GM23338 (cell line): ENCODE data around the gene PDE3A. TPM values are rescaled to one million over a fixed set of nuclear protein-coding genes. Genes with fewer than 3 reads are reported as not detected.

Experiments used
- ATAC-seq: fragments of 200-7000 bp; cut with Tn5 transposase; 3 replicates; pipeline ENCODE4 v1.9.1; 2020
- DNase-seq: peaks from one replicate; pipeline ENCODE4 v3.0.0-alpha.2; 2015; ENCODE audit warnings: low spot score
- H2AFZ ChIP-seq: fragments of 200-600 bp; sonication (generic); 2 replicates; pipeline ENCODE4 v1.8.0; 2016; ENCODE audit warnings: antibody characterized with exemption, mild to moderate bottlenecking, moderate library complexity
- H3F3A ChIP-seq: fragments of 200-600 bp; sonication (generic); replicated peaks from 2 replicates; pipeline ENCODE4 v1.8.0; 2017; ENCODE audit warnings: antibody characterized with exemption, mixed run types, low read depth
- H3K27ac ChIP-seq: fragments of 200-600 bp; sonication (generic); 2 replicates; pipeline ENCODE4 v1.6.1; 2016; ENCODE audit warnings: low read depth
- H3K27me3 ChIP-seq: fragments of 200-600 bp; sonication (generic); 2 replicates; pipeline ENCODE4 v1.8.0; 2016; ENCODE audit warnings: mild to moderate bottlenecking, mixed run types, moderate library complexity; ENCODE audit not compliant: insufficient read depth
- H3K36me3 ChIP-seq: fragments of 200-600 bp; sonication (generic); 2 replicates; pipeline ENCODE4 v1.8.0; 2016; ENCODE audit warnings: mild to moderate bottlenecking; ENCODE audit not compliant: insufficient read depth
- H3K4me1 ChIP-seq: fragments of 200-600 bp; sonication (generic); 2 replicates; pipeline ENCODE4 v1.8.0; 2016; ENCODE audit warnings: mild to moderate bottlenecking, moderate library complexity; ENCODE audit not compliant: insufficient read depth
- H3K4me2 ChIP-seq: fragments of 200-600 bp; sonication (generic); 2 replicates; pipeline ENCODE4 v1.7.1; 2017; ENCODE audit warnings: mixed run types
- H3K4me3 ChIP-seq: fragments of 200-600 bp; sonication (generic); 2 replicates; pipeline ENCODE4 v1.6.1; 2016; ENCODE audit warnings: mixed run types
- H3K79me2 ChIP-seq: fragments of 200-600 bp; sonication (generic); replicated peaks from 2 replicates; pipeline ENCODE4 v1.8.0; 2017; ENCODE audit warnings: mild to moderate bottlenecking; ENCODE audit not compliant: insufficient read depth
- H3K9me2 ChIP-seq: fragments of 200-600 bp; sonication (generic); 2 replicates; pipeline ENCODE4 v1.8.0; 2017; ENCODE audit not compliant: insufficient read depth
- H4K20me1 ChIP-seq: fragments of 200-600 bp; sonication (generic); replicated peaks from 2 replicates; pipeline ENCODE4 v1.8.0; 2017; ENCODE audit warnings: mild to moderate bottlenecking; ENCODE audit not compliant: insufficient read depth
- H3K27ac Mint-ChIP-seq: 2 replicates; pipeline ENCODE4 v1.8.0; 2020; ENCODE audit warnings: inconsistent platforms, mild to moderate bottlenecking, moderate library complexity, mixed read lengths
- H3K27me3 Mint-ChIP-seq: 3 replicates; pipeline ENCODE4 v1.8.0; 2022; ENCODE audit warnings: low read depth, mild to moderate bottlenecking, moderate library complexity, mixed read lengths, inconsistent platforms; ENCODE audit not compliant: insufficient read depth, poor library complexity
- H3K36me3 Mint-ChIP-seq: 3 replicates; pipeline ENCODE4 v1.8.0; 2021; ENCODE audit warnings: low read depth, mild to moderate bottlenecking, inconsistent platforms, moderate library complexity, mixed read lengths
- H3K4me1 Mint-ChIP-seq: 3 replicates; pipeline ENCODE4 v1.8.0; 2020; ENCODE audit warnings: mild to moderate bottlenecking, inconsistent platforms, mixed read lengths
- H3K4me3 Mint-ChIP-seq: 3 replicates; pipeline ENCODE4 v1.8.0; 2021; ENCODE audit warnings: moderate library complexity, mild to moderate bottlenecking, inconsistent platforms, mixed read lengths
- H3K9me3 Mint-ChIP-seq: 3 replicates; pipeline ENCODE4 v1.8.0; 2020; ENCODE audit warnings: moderate library complexity, mild to moderate bottlenecking, inconsistent platforms, mixed read lengths
- EZH2phosphoT487 ChIP-seq: fragments of 200-600 bp; sonication (generic); IDR thresholded peaks from one replicate; pipeline ENCODE4 v1.8.1; 2018; ENCODE audit warnings: antibody characterized with exemption; ENCODE audit not compliant: unreplicated experiment
- NANOG ChIP-seq: IDR thresholded peaks from 2 replicates; pipeline ENCODE4 v1.6.1; 2016; ENCODE audit warnings: antibody characterized with exemption, borderline replicate concordance
- POLR2AphosphoS5 ChIP-seq: IDR thresholded peaks from 2 replicates; pipeline ENCODE4 v1.6.1; 2016; ENCODE audit warnings: antibody characterized with exemption, low read depth
- STAT1 ChIP-seq: IDR thresholded peaks from one replicate; pipeline ENCODE4 v1.6.1; 2016; ENCODE audit warnings: antibody characterized with exemption; ENCODE audit not compliant: unreplicated experiment
- ZNF331 ChIP-seq: fragments of 250-450 bp; sonication (Bioruptor Pico); IDR thresholded peaks from 2 replicates; pipeline ENCODE4 v1.5.0; 2020; ENCODE audit warnings: low read depth, mild to moderate bottlenecking, moderate library complexity
- polyA plus RNA-seq: library from polyadenylated mRNA; unstranded; fragments of >200 nt; fragmentation: Nextera tagmentation; extraction: Ambion mirVana; gene quantifications from 2 replicates; pipeline ENCODE4 v1.2.1, GENCODE V29; 2016
- total RNA-seq: library from RNA; depleted of rRNA; stranded (reverse); fragments of >200 nt; shearing (Covaris generic); gene quantifications from 2 replicates; pipeline ENCODE4 v1.2.3, GENCODE V29; 2014
- TF ChIP-seq, protein P1 (sequence below), 2 experiments: fragments of 200-600 bp in 1 of 2; sonication (generic) in 1 of 2; conservative IDR thresholded peaks; 2 replicates each; pipeline versions ENCODE4 v1.5.1 to v1.6.1; 2016 to 2017; ENCODE audit warnings: antibody characterized with exemption in 2 of 2, low read depth in 2 of 2, mild to moderate bottlenecking in 2 of 2, moderate library complexity in 1 of 2
- TF ChIP-seq, protein P2 (sequence below): IDR thresholded peaks from one replicate; pipeline ENCODE4 v1.6.1; 2018; ENCODE audit warnings: antibody characterized with exemption; ENCODE audit not compliant: unreplicated experiment
- TF ChIP-seq, protein P3 (sequence below): IDR thresholded peaks from 2 replicates; pipeline ENCODE4 v1.6.1; 2016; ENCODE audit warnings: antibody characterized with exemption

The PDE3A gene
- total and polyA plus RNA-seq, 2 experiments from 2014 or later = 2.7 to 9.2 TPM

DNA sequence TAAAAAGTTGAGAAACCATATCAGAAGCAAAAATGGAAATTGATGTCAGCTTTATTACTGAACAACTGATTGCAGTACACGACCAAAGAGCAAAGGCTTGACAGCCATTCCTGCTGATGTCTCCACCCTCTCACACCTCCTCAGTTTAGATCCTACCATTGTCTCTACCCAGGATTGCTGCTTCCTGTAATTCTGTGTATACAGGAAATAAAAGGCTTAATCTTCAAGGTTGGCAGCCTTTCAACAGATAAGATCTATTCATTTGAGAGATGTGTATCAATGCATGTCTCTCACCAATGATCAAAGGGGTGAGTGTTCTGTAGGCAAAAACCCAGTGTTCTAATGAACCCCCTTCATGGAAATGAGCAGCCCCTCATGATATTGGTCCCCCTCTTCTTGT, 353.8 kb downstream of the PDE3A start (continued):
- TF ChIP-seq, protein P1, sequence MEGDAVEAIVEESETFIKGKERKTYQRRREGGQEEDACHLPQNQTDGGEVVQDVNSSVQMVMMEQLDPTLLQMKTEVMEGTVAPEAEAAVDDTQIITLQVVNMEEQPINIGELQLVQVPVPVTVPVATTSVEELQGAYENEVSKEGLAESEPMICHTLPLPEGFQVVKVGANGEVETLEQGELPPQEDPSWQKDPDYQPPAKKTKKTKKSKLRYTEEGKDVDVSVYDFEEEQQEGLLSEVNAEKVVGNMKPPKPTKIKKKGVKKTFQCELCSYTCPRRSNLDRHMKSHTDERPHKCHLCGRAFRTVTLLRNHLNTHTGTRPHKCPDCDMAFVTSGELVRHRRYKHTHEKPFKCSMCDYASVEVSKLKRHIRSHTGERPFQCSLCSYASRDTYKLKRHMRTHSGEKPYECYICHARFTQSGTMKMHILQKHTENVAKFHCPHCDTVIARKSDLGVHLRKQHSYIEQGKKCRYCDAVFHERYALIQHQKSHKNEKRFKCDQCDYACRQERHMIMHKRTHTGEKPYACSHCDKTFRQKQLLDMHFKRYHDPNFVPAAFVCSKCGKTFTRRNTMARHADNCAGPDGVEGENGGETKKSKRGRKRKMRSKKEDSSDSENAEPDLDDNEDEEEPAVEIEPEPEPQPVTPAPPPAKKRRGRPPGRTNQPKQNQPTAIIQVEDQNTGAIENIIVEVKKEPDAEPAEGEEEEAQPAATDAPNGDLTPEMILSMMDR (conservative IDR thresholded peaks at IDR 0.05; ENCODE audit: low read depth in 2 of 2) = no peak
- TF ChIP-seq ZNF331 (no peak), EZH2phosphoT487 (no peak)
- TF ChIP-seq, protein P2, sequence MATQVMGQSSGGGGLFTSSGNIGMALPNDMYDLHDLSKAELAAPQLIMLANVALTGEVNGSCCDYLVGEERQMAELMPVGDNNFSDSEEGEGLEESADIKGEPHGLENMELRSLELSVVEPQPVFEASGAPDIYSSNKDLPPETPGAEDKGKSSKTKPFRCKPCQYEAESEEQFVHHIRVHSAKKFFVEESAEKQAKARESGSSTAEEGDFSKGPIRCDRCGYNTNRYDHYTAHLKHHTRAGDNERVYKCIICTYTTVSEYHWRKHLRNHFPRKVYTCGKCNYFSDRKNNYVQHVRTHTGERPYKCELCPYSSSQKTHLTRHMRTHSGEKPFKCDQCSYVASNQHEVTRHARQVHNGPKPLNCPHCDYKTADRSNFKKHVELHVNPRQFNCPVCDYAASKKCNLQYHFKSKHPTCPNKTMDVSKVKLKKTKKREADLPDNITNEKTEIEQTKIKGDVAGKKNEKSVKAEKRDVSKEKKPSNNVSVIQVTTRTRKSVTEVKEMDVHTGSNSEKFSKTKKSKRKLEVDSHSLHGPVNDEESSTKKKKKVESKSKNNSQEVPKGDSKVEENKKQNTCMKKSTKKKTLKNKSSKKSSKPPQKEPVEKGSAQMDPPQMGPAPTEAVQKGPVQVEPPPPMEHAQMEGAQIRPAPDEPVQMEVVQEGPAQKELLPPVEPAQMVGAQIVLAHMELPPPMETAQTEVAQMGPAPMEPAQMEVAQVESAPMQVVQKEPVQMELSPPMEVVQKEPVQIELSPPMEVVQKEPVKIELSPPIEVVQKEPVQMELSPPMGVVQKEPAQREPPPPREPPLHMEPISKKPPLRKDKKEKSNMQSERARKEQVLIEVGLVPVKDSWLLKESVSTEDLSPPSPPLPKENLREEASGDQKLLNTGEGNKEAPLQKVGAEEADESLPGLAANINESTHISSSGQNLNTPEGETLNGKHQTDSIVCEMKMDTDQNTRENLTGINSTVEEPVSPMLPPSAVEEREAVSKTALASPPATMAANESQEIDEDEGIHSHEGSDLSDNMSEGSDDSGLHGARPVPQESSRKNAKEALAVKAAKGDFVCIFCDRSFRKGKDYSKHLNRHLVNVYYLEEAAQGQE = no peak

DNA sequence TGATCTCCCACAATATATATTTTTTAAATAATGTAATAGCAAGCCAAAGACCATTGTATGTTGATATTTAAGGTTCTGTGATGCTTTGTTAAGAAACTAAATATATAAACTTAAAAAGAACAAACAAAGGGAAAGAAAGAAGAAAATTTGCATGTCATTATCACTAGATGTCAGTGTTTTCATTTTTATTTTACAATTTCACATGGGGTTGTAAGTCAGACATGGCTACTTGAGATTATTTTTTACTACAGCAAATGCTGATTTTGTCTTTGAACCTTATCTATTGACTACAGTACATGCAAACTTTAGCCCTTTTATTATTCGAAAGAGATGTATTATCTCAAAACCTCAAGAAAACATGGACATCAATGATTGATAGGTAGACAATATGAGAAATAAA, 362.9 kb downstream of the PDE3A start:
- Histone ChIP-seq H3K4me1 (no peaks in the 10 kb centered on the region), H3K79me2 (no peaks in the 10 kb centered on the region), H3K27me3 (no peaks in the 10 kb centered on the region), H3K27ac (no peak overlapping the region), H4K20me1 (no peaks in the 10 kb centered on the region), H3K36me3 (no peaks in the 10 kb centered on the region), H3K4me3 (no peak overlapping the region), H3K4me2 (no peak overlapping the region), H3K9me2 (0 out of 2 replicates have a peak, but pooled peaks cover 3% of the 10 kb centered on the region), H3F3A (no peaks in the 10 kb centered on the region), H2AFZ (no peak overlapping the region)
- no peak for ATAC-seq
- Mint-ChIP-seq H3K27me3 (peaks cover 4% of the 10 kb centered on the region), H3K9me3 (no peaks in the 10 kb centered on the region; the same call in 2 of the 3 replicates), H3K27ac (no peak overlapping the region), H3K4me1 (0 out of 3 replicates have a peak, but pooled peaks cover 2% of the 10 kb centered on the region), H3K4me3 (no peak overlapping the region), H3K36me3 (no peaks in the 10 kb centered on the region)
- DNase-seq = no peak
- no peak for TF ChIP-seq EZH2phosphoT487
- TF ChIP-seq STAT1 = no peak
- TF ChIP-seq, protein P3, sequence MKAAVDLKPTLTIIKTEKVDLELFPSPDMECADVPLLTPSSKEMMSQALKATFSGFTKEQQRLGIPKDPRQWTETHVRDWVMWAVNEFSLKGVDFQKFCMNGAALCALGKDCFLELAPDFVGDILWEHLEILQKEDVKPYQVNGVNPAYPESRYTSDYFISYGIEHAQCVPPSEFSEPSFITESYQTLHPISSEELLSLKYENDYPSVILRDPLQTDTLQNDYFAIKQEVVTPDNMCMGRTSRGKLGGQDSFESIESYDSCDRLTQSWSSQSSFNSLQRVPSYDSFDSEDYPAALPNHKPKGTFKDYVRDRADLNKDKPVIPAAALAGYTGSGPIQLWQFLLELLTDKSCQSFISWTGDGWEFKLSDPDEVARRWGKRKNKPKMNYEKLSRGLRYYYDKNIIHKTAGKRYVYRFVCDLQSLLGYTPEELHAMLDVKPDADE = no peak
- no peak for TF ChIP-seq POLR2AphosphoS5
- no peak for TF ChIP-seq NANOG
- TF ChIP-seq, protein P2 = no peak
